H1 (cell line): ENCODE results near the gene LHX2. TPM values are rescaled to one million over a fixed set of nuclear protein-coding genes. Genes with fewer than 3 reads are reported as not detected.

Experiments used
- CTCF ChIA-PET: fragments of 300-600 bp; sonication (Branson Sonifier 250); formaldehyde crosslinking; loops from one replicate; lab custom pipeline; 2021; ENCODE audit not compliant: partially characterized antibody; lab: Charles Lee
- POLR2A ChIA-PET: fragments of 300-600 bp; sonication (Branson Sonifier 250); formaldehyde crosslinking; loops from one replicate; lab custom pipeline; 2021; ENCODE audit warnings: inconsistent platforms; ENCODE audit not compliant: partially characterized antibody; lab: Charles Lee
- DNase-seq, 2 experiments: peaks; one replicate each; pipeline versions ENCODE4 v3.0.0 to v3.0.0-alpha.2; 2010 to 2022; ENCODE audit warnings: low spot score in 2 of 2, low read depth in 1 of 2, mixed read lengths in 1 of 2
- FAIRE-seq: peaks from 2 replicates; lab custom pipeline; 2011; peaks lifted over from hg19 to GRCh38; lab: Jason Lieb, UNC
- H2AFZ ChIP-seq: 2 replicates; pipeline ENCODE4 v1.8.1; 2012; ENCODE audit warnings: low read length, inconsistent platforms
- H2AK5ac ChIP-seq: 2 replicates; pipeline ENCODE4 v1.6.1; 2013; ENCODE audit warnings: low read depth, low read length
- H2BK120ac ChIP-seq: replicated peaks from 2 replicates; pipeline ENCODE3; 2013; ENCODE audit warnings: low read depth, low read length, inconsistent platforms
- H2BK12ac ChIP-seq: 2 replicates; pipeline ENCODE4 v1.6.1; 2013; ENCODE audit warnings: low read depth, low read length
- H2BK15ac ChIP-seq: 2 replicates; pipeline ENCODE4 v1.6.1; 2013; ENCODE audit warnings: low read length
- H2BK20ac ChIP-seq: 2 replicates; pipeline ENCODE4 v1.6.1; 2013; ENCODE audit warnings: low read length
- H2BK5ac ChIP-seq: 2 replicates; pipeline ENCODE4 v1.6.1; 2013; ENCODE audit warnings: low read depth, low read length
- H3K14ac ChIP-seq: 2 replicates; pipeline ENCODE4 v1.6.1; 2013; ENCODE audit warnings: inconsistent platforms; ENCODE audit not compliant: insufficient read length
- H3K18ac ChIP-seq: 2 replicates; pipeline ENCODE4 v1.6.1; 2013; ENCODE audit warnings: low read length; ENCODE audit errors: extremely low read depth
- H3K23ac ChIP-seq: 2 replicates; pipeline ENCODE4 v1.6.1; 2013; ENCODE audit warnings: inconsistent platforms; ENCODE audit not compliant: insufficient read length
- H3K23me2 ChIP-seq: 2 replicates; pipeline ENCODE4 v1.6.1; 2013; ENCODE audit warnings: low read depth, low read length
- H3K27ac ChIP-seq: 2 replicates; pipeline ENCODE4 v1.6.1; 2011; ENCODE audit warnings: low read depth, low read length, inconsistent platforms
- H3K27me3 ChIP-seq, 4 experiments: replicated peaks in 1 of 4; 1 replicate in 1 of 4; 2 replicates in 3 of 4; pipeline versions ENCODE4 v1.6.1 to v1.8.1; 2011 to 2013; ENCODE audit warnings: low read length in 3 of 4, mild to moderate bottlenecking in 3 of 4, inconsistent platforms in 2 of 4, mixed read lengths in 2 of 4, moderate library complexity in 1 of 4; ENCODE audit not compliant: control insufficient read depth in 3 of 4, insufficient read depth in 3 of 4; ENCODE audit errors: extremely low read depth in 1 of 4
- H3K36me3 ChIP-seq, 4 experiments: 2 replicates each; pipeline versions ENCODE4 v1.6.1 to v1.8.1; 2011 to 2013; ENCODE audit warnings: mild to moderate bottlenecking in 4 of 4, low read length in 3 of 4, moderate library complexity in 2 of 4, control low read depth in 1 of 4, inconsistent platforms in 1 of 4; ENCODE audit not compliant: insufficient read depth in 4 of 4, control insufficient read depth in 2 of 4
- H3K4ac ChIP-seq: replicated peaks from 2 replicates; pipeline ENCODE3; 2013; ENCODE audit warnings: low read length, low read depth, mixed read lengths, inconsistent platforms; ENCODE audit not compliant: insufficient read length
- H3K4me1 ChIP-seq, 4 experiments: replicated peaks in 1 of 4; 1 replicate in 1 of 4; 2 replicates in 3 of 4; pipeline versions ENCODE4 v1.6.1 to v1.8.1; 2011 to 2013; ENCODE audit warnings: low read length in 3 of 4, inconsistent platforms in 2 of 4, mixed read lengths in 1 of 4; ENCODE audit not compliant: insufficient read depth in 4 of 4, control insufficient read depth in 3 of 4
- H3K4me2 ChIP-seq, 2 experiments: 2 replicates each; pipeline versions ENCODE4 v1.6.1 to v1.8.1; 2011 to 2013; ENCODE audit warnings: low read depth in 2 of 2, low read length in 2 of 2, control low read depth in 1 of 2, inconsistent platforms in 1 of 2, mild to moderate bottlenecking in 1 of 2; ENCODE audit not compliant: insufficient read depth in 1 of 2
- H3K4me3 ChIP-seq, 4 experiments: fragments of 200-600, 300-600 bp in 1 of 4; sonication (generic), shearing (Covaris generic), sonication (Bioruptor Twin) in 1 of 4; 2 replicates each; pipeline versions ENCODE4 v1.5.1 to v1.8.1; 2011 to 2016; ENCODE audit warnings: low read length in 4 of 4, low read depth in 3 of 4, control low read depth in 2 of 4, inconsistent platforms in 2 of 4, mild to moderate bottlenecking in 2 of 4, mixed read lengths in 1 of 4, moderate library complexity in 1 of 4; ENCODE audit not compliant: insufficient read depth in 2 of 4; ENCODE audit errors: extremely low read depth in 1 of 4
- H3K56ac ChIP-seq: replicated peaks from 2 replicates; pipeline ENCODE3; 2013; ENCODE audit warnings: low read depth, mild to moderate bottlenecking, mixed read lengths, low read length, inconsistent platforms; ENCODE audit not compliant: insufficient read length
- H3K79me1 ChIP-seq: 2 replicates; pipeline ENCODE4 v1.6.1; 2013; ENCODE audit warnings: low read depth, low read length, control low read depth
- H3K79me2 ChIP-seq, 2 experiments: 2 replicates each; pipeline versions ENCODE4 v1.6.1 to v1.8.1; 2012 to 2013; ENCODE audit warnings: low read length in 2 of 2, mild to moderate bottlenecking in 2 of 2, inconsistent platforms in 1 of 2; ENCODE audit not compliant: insufficient read depth in 2 of 2, control insufficient read depth in 1 of 2
- H3K9ac ChIP-seq, 4 experiments: replicated peaks in 1 of 4; 1 replicate in 1 of 4; 2 replicates in 3 of 4; pipeline versions ENCODE4 v1.6.1 to v1.8.1; 2011 to 2013; ENCODE audit warnings: low read depth in 3 of 4, low read length in 3 of 4, control low read depth in 2 of 4, mild to moderate bottlenecking in 2 of 4, moderate library complexity in 2 of 4, inconsistent platforms in 1 of 4; ENCODE audit errors: extremely low read depth in 1 of 4
- H3K9me3 ChIP-seq, 2 experiments: 2 replicates each; pipeline versions ENCODE4 v1.6.1 to v1.8.1; 2012 to 2013; ENCODE audit warnings: mild to moderate bottlenecking in 2 of 2, moderate library complexity in 2 of 2, control low read depth in 1 of 2, inconsistent platforms in 1 of 2, low read depth in 1 of 2, low read length in 1 of 2, mixed read lengths in 1 of 2; ENCODE audit not compliant: insufficient read depth in 2 of 2
- H4K20me1 ChIP-seq, 2 experiments: replicated peaks in 1 of 2; 2 replicates each; pipeline versions ENCODE3 to v1.8.1; 2011 to 2013; ENCODE audit warnings: inconsistent platforms in 2 of 2, low read length in 2 of 2, mild to moderate bottlenecking in 1 of 2; ENCODE audit not compliant: insufficient read depth in 2 of 2, control insufficient read depth in 1 of 2
- H4K5ac ChIP-seq: 2 replicates; pipeline ENCODE4 v1.6.1; 2013; ENCODE audit warnings: low read length, low read depth, mixed read lengths, inconsistent platforms; ENCODE audit not compliant: insufficient read length
- H4K8ac ChIP-seq: 2 replicates; pipeline ENCODE4 v1.8.0; 2013; ENCODE audit warnings: mild to moderate bottlenecking, moderate library complexity, low read length, inconsistent platforms; ENCODE audit not compliant: insufficient read depth; ENCODE audit errors: extremely low read depth
- H4K91ac ChIP-seq: replicated peaks from 2 replicates; pipeline ENCODE3; 2013; ENCODE audit warnings: low read length, mixed read lengths, inconsistent platforms; ENCODE audit not compliant: insufficient read length
- BRCA1 ChIP-seq: IDR thresholded peaks from 2 replicates; pipeline ENCODE4 v1.6.1; 2012; ENCODE audit warnings: low read depth, low read length, improper control_type of control experiment
- CBX8 ChIP-seq: fragments of 300-800, 300-1000 bp; sonication (generic); IDR thresholded peaks from 2 replicates; pipeline ENCODE4 v1.7.1; 2016; ENCODE audit warnings: low read depth, low read length, borderline replicate concordance
- CEBPB ChIP-seq: IDR thresholded peaks from 2 replicates; pipeline ENCODE4 v1.6.1; 2012; ENCODE audit warnings: low read depth, low read length
- CHD1 ChIP-seq: IDR thresholded peaks from 2 replicates; pipeline ENCODE4 v1.6.1; 2012; ENCODE audit warnings: low read depth, low read length, improper control_type of control experiment
- EGR1 ChIP-seq: IDR thresholded peaks from 2 replicates; pipeline ENCODE4 v1.6.1; 2011; ENCODE audit warnings: low read depth, low read length, borderline replicate concordance
- HDAC2 ChIP-seq, 2 experiments: fragments of 300-600 bp in 1 of 2; sonication (generic) in 1 of 2; IDR thresholded peaks; 2 replicates each; pipeline ENCODE4 v1.6.1; 2011 to 2012; ENCODE audit warnings: low read depth in 2 of 2, low read length in 2 of 2, mild to moderate bottlenecking in 2 of 2, moderate library complexity in 2 of 2, borderline replicate concordance in 1 of 2, inconsistent platforms in 1 of 2
- JUND ChIP-seq: IDR thresholded peaks from 2 replicates; pipeline ENCODE4 v1.6.1; 2011; ENCODE audit warnings: mild to moderate bottlenecking, improper control_type of control experiment, low read length
- NANOG ChIP-seq: IDR thresholded peaks from 2 replicates; pipeline ENCODE4 v1.6.1; 2011; ENCODE audit warnings: low read length, low read depth, mild to moderate bottlenecking, inconsistent platforms; ENCODE audit not compliant: insufficient read depth, poor library complexity, severe bottlenecking
- POU5F1 ChIP-seq: IDR thresholded peaks from 2 replicates; pipeline ENCODE4 v1.6.1; 2011; ENCODE audit warnings: low read depth, mild to moderate bottlenecking, low read length, moderate library complexity
- RBBP5 ChIP-seq: IDR thresholded peaks from 2 replicates; pipeline ENCODE4 v1.7.1; 2012; ENCODE audit warnings: low read depth, mild to moderate bottlenecking, inconsistent platforms, low read length, moderate library complexity, borderline replicate concordance
- SAP30 ChIP-seq: fragments of 300-600 bp; sonication (generic); IDR thresholded peaks from 2 replicates; pipeline ENCODE4 v1.7.1; 2012; ENCODE audit warnings: low read length, moderate library complexity, mild to moderate bottlenecking, inconsistent platforms; ENCODE audit not compliant: insufficient read depth, insufficient replicate concordance
- SP1 ChIP-seq: IDR thresholded peaks from 2 replicates; pipeline ENCODE4 v1.6.1; 2011; ENCODE audit warnings: low read depth, low read length
- SP4 ChIP-seq: IDR thresholded peaks from 2 replicates; pipeline ENCODE4 v1.6.1; 2012; ENCODE audit warnings: low read length, inconsistent platforms
- TAF7 ChIP-seq: optimal IDR thresholded peaks from 2 replicates; pipeline ENCODE3; 2011; ENCODE audit warnings: low read depth, mild to moderate bottlenecking, inconsistent platforms, low read length, moderate library complexity, borderline replicate concordance
- TCF12 ChIP-seq: IDR thresholded peaks from 2 replicates; pipeline ENCODE4 v1.6.1; 2011; ENCODE audit warnings: low read depth, mild to moderate bottlenecking, low read length
- YY1 ChIP-seq: IDR thresholded peaks from 2 replicates; pipeline ENCODE4 v1.6.1; 2011; ENCODE audit warnings: low read depth, mild to moderate bottlenecking, low read length
- WGBS, 2 experiments: shearing (Covaris generic) in 1 of 2; methylation state at CpG; one replicate each; pipeline versions ENCODE4 v1.1.6 to v1.1.7; 2013 to 2015; ENCODE audit warnings: low lambda C conversion rate in 2 of 2, mixed read lengths in 2 of 2, inconsistent platforms in 1 of 2, low coverage in 1 of 2, missing lambda C conversion rate in 1 of 2; ENCODE audit not compliant: insufficient replicate concordance in 2 of 2, insufficient coverage in 1 of 2, insufficient read length in 1 of 2; ENCODE audit errors: extremely low coverage in 1 of 2, missing lambda C conversion rate in 1 of 2; 5-methylcytosine and 5-hydroxymethylcytosine counted together
- polyA plus RNA-seq, 7 experiments: library from polyadenylated mRNA; depleted of rRNA in 3 of 7; stranded (reverse) in 5 of 7; unstranded in 2 of 7; fragments of >200 nt in 5 of 7; fragments of 200-250 nt in 2 of 7; gene quantifications; 1 replicate in 5 of 7; 2 replicates in 1 of 7; 4 replicates in 1 of 7; pipeline versions ENCODE4 v1.2.1 to v1.2.3, GENCODE V29; 2011 to 2013; ENCODE audit warnings: missing spikeins in 2 of 7, mixed read lengths in 2 of 7
- total RNA-seq: library from RNA; stranded (reverse); fragmentation: NEBNext Ultra II Directional; extraction: Animal tissue kit (Norgen Biotek cat#: 25700); gene quantifications from 2 replicates; pipeline ENCODE4 v1.2.1, GENCODE V29; 2021

The LHX2 gene
- total and polyA plus RNA-seq, 2 of the 8 experiments (the other 6 are each of a cell fraction or from before 2014, with no cell fraction given) = 0.11 to 0.86 TPM

GRCh38 chr9:123983047-123983446 lies 28.5 kb upstream of the LHX2 start:
- no peak overlapping the region for H3K4me2 ChIP-seq
- no peak overlapping the region for H2AK5ac ChIP-seq
- H3K23me2 ChIP-seq = no peaks in the 10 kb centered on the region
- H3K23ac ChIP-seq = no peak overlapping the region
- H3K27me3 ChIP-seq = peaks cover 0 to 11% (median 3%) of the 10 kb centered on the region in 4 experiments; a peak in 3 of 7 replicates
- H2BK15ac ChIP-seq = no peak overlapping the region
- H3K56ac ChIP-seq = no peak overlapping the region
- H3K36me3 ChIP-seq = no peaks in the 10 kb centered on the region
- H2BK120ac ChIP-seq = no peak overlapping the region
- no peak overlapping the region for H2BK5ac ChIP-seq
- H4K91ac ChIP-seq = no peak overlapping the region
- no peak overlapping the region for H3K9ac ChIP-seq
- ChIA-PET POLR2A (no interaction called here), CTCF (interaction anchor here (0.6 kb wide), 1 partner anchor 30 kb away, joined by 4 read pairs; no protein-coding TSS in a partner anchor)
- no peak overlapping the region for H2AFZ ChIP-seq
- no peak overlapping the region for H3K18ac ChIP-seq
- FAIRE-seq = no peak
- no peaks in the 10 kb centered on the region for H3K79me1 ChIP-seq
- no peak for DNase-seq
- H3K14ac ChIP-seq = no peak overlapping the region
- H3K4me3 ChIP-seq = no peak overlapping the region
- no peaks in the 10 kb centered on the region for H3K9me3 ChIP-seq
- H4K8ac ChIP-seq = no peak overlapping the region
- no peaks in the 10 kb centered on the region; a peak in 1 of 7 replicates for H3K4me1 ChIP-seq
- no peak overlapping the region for H4K5ac ChIP-seq
- no peaks in the 10 kb centered on the region for H3K79me2 ChIP-seq
- H3K27ac ChIP-seq = no peak overlapping the region
- no peak overlapping the region for H2BK20ac ChIP-seq
- WGBS, 2 experiments = 62% methylated on average over 3 of the region's 3 CpGs; no CpG with 5 or more reads in 1 of the 2 experiments
- H2BK12ac ChIP-seq = no peak overlapping the region
- no peaks in the 10 kb centered on the region for H4K20me1 ChIP-seq
- no peak overlapping the region for H3K4ac ChIP-seq
- TF ChIP-seq RBBP5 (no peak), NANOG (no peak), BRCA1 (no peak), TAF7 (no peak), SP1 (no peak), EGR1 (no peak), CHD1 (no peak), SAP30 (no peak), SP4 (no peak), POU5F1 (no peak), HDAC2 (IDR thresholded peaks at IDR 0.05; ENCODE audit: borderline replicate concordance in 1 of 2, low read depth in 2 of 2, low read length in 2 of 2) (no peak), TCF12 (no peak), CEBPB (no peak), YY1 (no peak), JUND (no peak), CBX8 (no peak)
